ENCODE data around the gene ASPHD1.

DNA sequence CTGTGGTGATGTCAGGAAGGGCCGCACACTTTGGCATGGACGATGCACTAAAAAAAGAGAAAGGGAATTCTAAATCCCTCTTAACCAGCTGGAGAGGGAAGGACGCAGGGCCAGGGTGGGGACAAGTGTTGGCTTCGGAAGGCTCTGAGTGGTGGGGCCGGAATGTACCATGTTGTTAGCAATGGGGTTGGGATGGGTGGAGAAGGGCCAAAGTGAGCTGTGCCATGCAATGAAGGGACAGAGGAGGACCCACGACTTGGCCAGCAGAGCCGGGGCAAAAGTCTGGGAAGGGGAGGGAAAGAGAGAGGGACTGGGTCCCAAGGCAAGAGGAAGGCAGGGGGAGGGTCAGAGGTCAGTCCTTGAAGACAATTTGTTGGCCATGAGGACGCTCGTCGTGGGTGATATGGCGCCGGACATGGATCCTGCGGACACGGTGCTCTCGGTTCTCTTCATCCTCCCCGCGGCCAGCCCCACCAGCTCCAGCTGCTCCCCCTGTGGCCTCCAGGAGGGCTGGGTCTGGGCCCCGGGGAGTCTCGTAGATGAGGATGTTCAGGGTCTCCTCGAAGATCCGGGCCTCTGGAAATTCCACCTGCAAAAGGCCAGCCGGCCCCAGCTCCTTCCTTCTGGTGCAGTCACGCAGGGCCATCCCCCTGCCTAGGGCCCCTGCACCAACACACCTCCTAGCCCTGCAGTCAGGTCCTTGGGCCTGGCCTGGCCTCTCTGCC lies 6.4 kb downstream of the ASPHD1 start:
- TF ChIP-seq CTCF (IDR thresholded peaks at IDR 0.05; ENCODE audit: poor library complexity) = no peak
- no peak for TF ChIP-seq EZH2phosphoT487 (IDR thresholded peaks at IDR 0.05; ENCODE audit: low read depth, severe bottlenecking, unreplicated experiment)
- TF ChIP-seq EZH2 (IDR thresholded peaks at IDR 0.05; ENCODE audit: borderline replicate concordance) = no peak

Data from hepatocyte (in vitro differentiated cells).